ENCODE data around the gene KIF17. TPM values are rescaled to one million over a fixed set of nuclear protein-coding genes. Genes with fewer than 3 reads are reported as not detected.

KIF17 gene
- total RNA-seq, 1 donor from 2014 or later = 3.5 TPM

- intact Hi-C loops (cut with micrococcal nuclease) = no loop called here
- DNase-seq (peak; percentile 17), ATAC-seq (no peak)
Measured at GRCh38 chr1:20716232-20716631, 1.6 kb downstream of the KIF17 start.

- peak; percentile 17 for DNase-seq
- intact Hi-C loops (cut with micrococcal nuclease) = no loop called here
- no peak for ATAC-seq
Measured at GRCh38 chr1:20715406-20715805, 2.4 kb downstream of the KIF17 start.

DNA sequence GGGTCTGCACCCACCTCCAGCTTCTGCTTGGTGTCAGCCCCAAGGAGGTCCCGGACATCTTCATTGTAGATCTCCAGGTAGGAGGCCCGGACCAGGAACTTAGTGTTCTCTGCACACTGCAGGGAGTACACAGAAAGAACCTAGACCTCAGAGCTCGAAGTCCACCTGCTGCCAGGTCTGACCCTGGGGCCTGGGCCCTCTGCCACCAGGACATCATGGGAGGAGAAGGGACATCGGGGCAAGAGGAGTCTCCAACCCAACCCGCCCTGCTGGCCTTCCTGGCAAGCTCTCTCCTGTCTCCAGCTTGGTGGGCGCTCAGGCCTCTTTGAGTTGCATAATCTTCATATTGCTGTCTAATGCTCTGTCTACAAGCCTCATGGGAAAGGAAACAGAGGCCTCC lies 4.4 kb downstream of the KIF17 start:
- ATAC-seq = no peak
- intact Hi-C loops (cut with micrococcal nuclease) = no loop called here
- DNase-seq = no peak

DNA sequence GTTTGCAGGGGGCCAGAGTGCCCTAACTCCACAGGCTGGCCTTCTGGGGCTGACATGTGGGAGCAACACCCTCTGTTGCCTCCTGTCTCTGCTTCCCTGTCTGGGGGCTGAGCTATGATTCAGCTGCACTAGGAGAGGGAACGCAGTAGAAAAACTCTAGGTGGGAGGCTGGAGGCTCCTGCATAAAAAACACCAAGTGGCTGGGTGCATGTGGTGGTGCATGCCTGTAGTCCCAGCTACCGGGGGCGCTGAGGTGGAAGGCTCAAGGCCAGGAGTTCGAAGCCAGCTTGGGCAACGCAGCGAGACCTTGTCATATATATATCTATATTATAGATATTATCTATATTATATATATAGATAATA lies 5.6 kb downstream of the KIF17 start:
- DNase-seq (no peak), ATAC-seq (no peak)
- intact Hi-C loops (cut with micrococcal nuclease) = no loop called here

DNA sequence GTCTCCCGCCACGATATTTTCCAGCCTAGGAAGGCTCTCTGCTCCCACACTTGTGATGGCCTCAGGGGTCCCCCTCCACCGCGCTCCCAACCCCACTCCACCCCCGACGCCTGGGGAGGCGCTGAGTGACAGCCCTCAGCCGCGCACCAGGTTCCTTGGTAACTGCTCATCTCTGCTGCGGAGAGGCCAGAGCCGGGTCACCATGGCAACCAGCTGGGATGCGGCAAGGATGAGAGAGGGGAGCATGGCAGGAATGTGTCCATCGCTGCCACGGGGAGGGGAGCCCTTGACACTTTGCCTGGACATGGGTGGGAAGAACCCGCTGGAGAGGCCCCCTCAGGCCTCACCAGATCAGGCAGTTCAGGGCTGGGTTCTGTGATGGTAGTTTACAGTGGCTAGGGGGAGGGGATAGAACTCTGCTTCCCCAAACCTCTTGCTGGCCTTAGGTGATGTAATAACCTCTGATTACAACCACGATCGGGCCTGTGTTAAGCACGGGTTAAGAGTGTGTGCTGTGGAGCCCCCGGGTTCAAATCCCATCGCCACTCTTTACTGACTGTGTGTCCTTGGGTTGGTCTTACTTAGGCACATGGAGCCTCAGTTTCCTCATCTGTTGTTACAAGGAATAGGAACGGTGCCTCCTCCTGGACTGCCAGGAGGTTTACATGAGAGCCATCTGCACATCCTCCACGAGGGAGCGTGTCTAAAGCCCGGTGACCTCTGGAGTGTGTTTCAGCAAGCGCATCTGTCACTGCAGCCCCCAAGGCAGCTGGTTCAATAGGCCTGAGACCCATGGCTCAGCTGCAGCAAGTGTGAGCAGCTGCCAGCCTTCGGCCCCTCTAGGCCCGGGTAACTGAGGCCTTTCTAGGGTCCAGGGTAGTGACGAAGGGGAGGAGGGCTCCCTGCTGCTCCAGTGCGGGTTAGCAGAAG lies 6.3 kb downstream of the KIF17 start:
- ATAC-seq = no peak
- DNase-seq = no peak
- intact Hi-C loops (cut with micrococcal nuclease) = no loop called here

DNA sequence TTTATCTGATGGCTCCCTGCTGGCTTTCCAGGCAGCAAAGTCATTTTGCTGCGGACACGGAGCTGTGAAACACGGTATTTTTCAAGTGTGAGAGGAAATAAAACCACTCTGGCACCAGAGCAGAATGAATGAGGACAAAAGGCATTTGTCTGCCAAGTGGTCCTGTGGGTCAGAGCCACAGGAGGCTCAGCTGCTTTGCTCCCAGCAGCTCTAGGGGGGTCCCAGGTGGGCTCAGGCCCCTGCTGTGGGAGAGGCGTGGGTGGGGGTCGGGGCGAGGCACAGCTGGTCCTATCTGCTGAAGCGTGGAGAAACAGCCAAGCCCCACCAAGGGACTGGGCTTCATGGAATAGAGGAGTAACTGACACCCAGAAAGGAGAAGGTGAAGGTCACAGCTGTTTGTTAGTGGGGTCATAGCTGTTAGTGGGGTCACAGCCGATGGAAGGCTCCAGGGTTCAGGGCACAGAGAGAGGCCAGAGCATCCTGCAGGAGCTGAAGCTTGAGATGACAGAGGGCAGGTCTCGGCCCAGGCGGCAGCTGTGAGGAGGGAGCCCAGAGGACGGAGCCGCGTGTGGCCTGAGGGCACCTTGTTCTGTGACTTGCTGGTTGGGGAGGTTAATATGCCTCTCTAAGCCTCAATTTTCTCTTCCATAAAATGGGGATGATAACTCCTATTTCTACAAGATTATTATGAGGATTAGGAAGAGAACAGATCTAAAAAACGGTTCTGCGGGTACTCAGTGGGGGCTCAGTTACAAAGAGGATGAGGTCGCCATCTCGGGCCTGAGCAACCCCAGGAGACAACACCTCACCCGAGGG lies 7.1 kb downstream of the KIF17 start:
- DNase-seq (no peak), ATAC-seq (no peak)
- intact Hi-C loops (cut with micrococcal nuclease) = no loop called here

- DNase-seq = no peak
- intact Hi-C loops (cut with micrococcal nuclease) = no loop called here
- ATAC-seq = no peak
Measured at GRCh38 chr1:20709868-20710267, 7.9 kb downstream of the KIF17 start.

DNA sequence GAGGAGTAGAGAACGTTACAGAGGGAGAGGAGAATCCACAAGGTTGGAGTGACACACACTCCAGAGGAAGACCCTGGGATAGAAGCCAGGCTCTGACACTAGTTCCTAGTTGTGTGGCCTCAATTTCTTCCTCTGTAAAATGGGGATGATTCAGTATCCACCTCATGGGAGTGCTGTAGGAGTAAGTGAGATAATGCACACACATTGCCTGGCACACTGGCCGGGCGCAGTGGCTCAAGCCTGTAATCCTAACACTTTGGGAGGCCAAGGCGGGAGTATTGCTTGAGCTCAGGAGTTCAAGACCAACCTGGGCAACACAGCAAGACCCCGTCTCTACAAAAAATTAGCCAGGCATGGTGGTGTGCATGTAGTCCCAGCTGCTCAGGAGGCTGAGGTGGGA lies 8.9 kb downstream of the KIF17 start:
- ATAC-seq (no peak), DNase-seq (no peak)
- intact Hi-C loops (cut with micrococcal nuclease) = no loop called here

- ATAC-seq (no peak), DNase-seq (no peak)
- intact Hi-C loops (cut with micrococcal nuclease) = no loop called here
Measured at GRCh38 chr1:20708057-20708456, 9.8 kb downstream of the KIF17 start.

GRCh38 chr1:20706841-20707240 lies 11.0 kb downstream of the KIF17 start:
- DNase-seq (no peak), ATAC-seq (no peak)
- intact Hi-C loops (cut with micrococcal nuclease) = no loop called here

- DNase-seq (no peak), ATAC-seq (no peak)
- intact Hi-C loops (cut with micrococcal nuclease) = no loop called here
Measured at GRCh38 chr1:20705203-20705755, 12.5 kb downstream of the KIF17 start.

GRCh38 chr1:20704390-20705202 lies 13.2 kb downstream of the KIF17 start:
- no peak for ATAC-seq
- no peak for DNase-seq
- intact Hi-C loops (cut with micrococcal nuclease) = no loop called here

DNA sequence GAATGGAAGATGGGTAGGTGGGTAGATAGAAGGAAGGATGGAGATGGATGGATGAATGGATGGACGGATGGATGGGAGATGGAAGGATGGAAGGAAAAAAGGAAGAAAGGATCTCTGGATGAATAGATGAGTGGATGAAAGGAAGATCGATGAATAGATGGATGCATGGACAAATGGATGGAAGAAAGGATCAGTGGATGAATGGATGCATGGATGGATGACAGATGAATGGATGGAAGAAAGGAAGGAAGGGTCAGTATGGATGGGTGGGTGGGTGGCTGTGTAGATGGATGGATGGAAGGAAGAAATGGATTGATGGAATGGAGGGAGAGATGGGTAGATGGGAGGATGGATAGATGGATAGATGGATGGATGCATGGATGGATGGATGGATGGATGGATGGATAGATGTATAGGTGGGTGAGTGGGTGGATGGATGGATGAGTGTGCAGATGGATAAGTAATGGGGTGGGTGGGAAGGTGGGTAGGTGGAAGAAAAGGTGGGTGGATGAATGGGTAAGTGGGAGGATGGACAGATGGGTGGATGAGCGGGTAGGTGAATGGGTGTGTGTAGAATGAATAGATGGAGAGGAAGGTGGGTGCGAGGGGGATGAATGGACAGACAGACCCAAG lies 14.6 kb downstream of the KIF17 start:
- DNase-seq = no peak
- intact Hi-C loops (cut with micrococcal nuclease) = no loop called here
- no peak for ATAC-seq

DNA sequence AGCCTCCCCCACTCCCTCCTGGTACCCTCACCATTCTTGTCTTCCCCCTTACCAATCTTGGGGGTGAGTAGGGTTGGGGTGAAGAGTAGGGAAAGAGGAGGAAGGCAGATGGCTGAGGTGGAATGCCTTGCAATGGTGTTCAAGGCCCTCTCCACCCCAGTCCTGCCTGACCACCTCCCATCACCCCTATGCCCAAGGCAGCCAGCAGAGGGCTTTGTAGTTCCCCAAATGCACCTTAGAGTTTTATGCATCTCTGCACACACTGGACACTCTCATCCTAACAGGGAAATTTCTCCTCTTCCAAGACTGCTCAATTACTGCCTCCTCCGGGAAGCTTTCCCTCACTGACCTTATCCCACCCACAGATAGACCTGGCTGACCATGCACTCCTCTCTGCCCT lies 15.4 kb downstream of the KIF17 start:
- DNase-seq (no peak), ATAC-seq (no peak)
- intact Hi-C loops (cut with micrococcal nuclease) = no loop called here

GRCh38 chr1:20701847-20702246 lies 16.0 kb downstream of the KIF17 start:
- intact Hi-C loops (cut with micrococcal nuclease) = no loop called here
- DNase-seq (no peak), ATAC-seq (no peak)

DNA sequence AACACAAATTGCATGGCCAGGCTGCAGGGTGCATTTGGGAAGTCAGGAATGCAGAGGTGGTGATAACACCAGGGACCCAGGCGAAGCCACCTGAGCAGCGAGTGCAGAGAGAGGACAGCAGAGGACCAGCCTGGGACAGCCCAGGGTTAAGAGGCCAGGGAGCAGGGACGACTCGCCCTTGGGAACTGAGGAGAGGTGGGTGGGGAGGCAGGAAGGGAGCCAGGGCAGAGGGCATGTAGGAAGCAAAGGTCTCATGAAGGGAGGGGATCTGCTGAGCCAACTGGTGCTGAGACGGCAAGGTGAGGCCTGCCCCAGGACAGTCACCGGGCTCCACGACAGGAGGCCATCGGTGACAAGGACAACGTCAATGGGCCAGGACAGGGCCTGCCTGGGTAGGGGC lies 16.4 kb downstream of the KIF17 start:
- ATAC-seq (no peak), DNase-seq (no peak)
- intact Hi-C loops (cut with micrococcal nuclease) = no loop called here

GRCh38 chr1:20700636-20701215 lies 17.1 kb downstream of the KIF17 start:
- DNase-seq (no peak), ATAC-seq (no peak)
- intact Hi-C loops (cut with micrococcal nuclease) = no loop called here

- ATAC-seq (no peak), DNase-seq (peak; percentile 14)
- intact Hi-C loops (cut with micrococcal nuclease) = loop anchor here (10.0 kb wide), 1 partner anchor 495 kb away; no protein-coding TSS in a partner anchor
Measured at GRCh38 chr1:20699558-20699957, 18.2 kb downstream of the KIF17 start.
